Right atrium auricular region (tissue), 2 donors: Measurements from ENCODE around the gene ZCCHC13. TPM values are rescaled to one million over a fixed set of nuclear protein-coding genes. Genes with fewer than 3 reads are reported as not detected.
"Not testable (repeated sequence)": the region's sequence is repeated elsewhere in the genome, so short reads cannot be mapped to it uniquely, and the experiment has no call there.

Source experiments
- DNase-seq: peaks from one replicate; pipeline ENCODE4 v3.0.0-alpha.2; 2019; ENCODE audit warnings: low spot score
- H3K27ac ChIP-seq, 2 donors: fragments of 200-600 bp; sonication (generic); 1 replicate in 1 of 2; 2 replicates in 1 of 2; pipeline ENCODE4 v1.5.1; 2016 to 2019
- H3K27me3 ChIP-seq, 2 donors: fragments of 200-600 bp; sonication (generic); one replicate each; pipeline versions ENCODE4 v1.5.1 to v1.6.0; 2017 to 2019
- H3K36me3 ChIP-seq: fragments of 200-600 bp; sonication (generic); one replicate; pipeline ENCODE4 v1.5.1; 2016
- H3K4me1 ChIP-seq, 2 donors: fragments of 200-600 bp; sonication (generic); one replicate each; pipeline versions ENCODE4 v1.5.1 to v1.6.0; 2017 to 2019
- H3K4me3 ChIP-seq, 2 donors: fragments of 200-600 bp; sonication (generic); 1 replicate in 1 of 2; 2 replicates in 1 of 2; pipeline ENCODE4 v1.5.1; 2017 to 2019; ENCODE audit warnings: mild to moderate bottlenecking in 1 of 2, moderate library complexity in 1 of 2
- H3K9me3 ChIP-seq, 2 donors: fragments of 200-600 bp; sonication (generic); one replicate each; pipeline ENCODE4 v1.5.1; 2019
- total RNA-seq, 2 donors: library from RNA; depleted of rRNA; stranded (reverse); fragments of >200 nt; gene quantifications; one replicate each; pipeline ENCODE4 v1.1.0, GENCODE V29; 2016
- TF ChIP-seq, protein P1 (sequence below), 2 donors: fragments of 200-600 bp; sonication (generic); IDR thresholded peaks; one replicate each; pipeline ENCODE4 v1.5.1; 2019; ENCODE audit warnings: antibody characterized with exemption in 2 of 2

Gene ZCCHC13
- total RNA-seq, 2 donors from 2014 or later, result not detected

DNA sequence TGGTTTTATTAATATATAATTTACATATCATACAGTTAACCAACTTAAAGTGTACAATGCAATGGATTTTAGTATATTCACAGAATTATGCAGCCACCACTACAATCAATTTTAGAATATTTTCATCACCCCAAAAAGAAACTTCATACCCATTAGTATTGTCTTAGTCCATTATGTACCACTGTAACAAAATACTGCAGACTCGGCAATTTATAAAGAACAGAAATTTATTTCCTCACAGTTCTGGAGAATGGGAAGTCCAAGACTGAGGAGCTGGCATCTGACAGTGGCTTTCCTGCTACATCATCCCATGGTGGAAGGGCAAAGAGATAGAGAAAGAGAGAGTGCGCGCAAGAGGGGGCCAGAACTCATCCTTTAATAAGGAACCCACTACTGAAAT is 8.9 kb upstream of the ZCCHC13 start:
- no peak overlapping the region for H3K4me3 ChIP-seq
- no peaks in the 10 kb centered on the region for H3K9me3 ChIP-seq
- H3K27ac ChIP-seq, result no peak overlapping the region
- no peaks in the 10 kb centered on the region for H3K4me1 ChIP-seq
- no peaks in the 10 kb centered on the region for H3K27me3 ChIP-seq
- TF ChIP-seq, protein P1, sequence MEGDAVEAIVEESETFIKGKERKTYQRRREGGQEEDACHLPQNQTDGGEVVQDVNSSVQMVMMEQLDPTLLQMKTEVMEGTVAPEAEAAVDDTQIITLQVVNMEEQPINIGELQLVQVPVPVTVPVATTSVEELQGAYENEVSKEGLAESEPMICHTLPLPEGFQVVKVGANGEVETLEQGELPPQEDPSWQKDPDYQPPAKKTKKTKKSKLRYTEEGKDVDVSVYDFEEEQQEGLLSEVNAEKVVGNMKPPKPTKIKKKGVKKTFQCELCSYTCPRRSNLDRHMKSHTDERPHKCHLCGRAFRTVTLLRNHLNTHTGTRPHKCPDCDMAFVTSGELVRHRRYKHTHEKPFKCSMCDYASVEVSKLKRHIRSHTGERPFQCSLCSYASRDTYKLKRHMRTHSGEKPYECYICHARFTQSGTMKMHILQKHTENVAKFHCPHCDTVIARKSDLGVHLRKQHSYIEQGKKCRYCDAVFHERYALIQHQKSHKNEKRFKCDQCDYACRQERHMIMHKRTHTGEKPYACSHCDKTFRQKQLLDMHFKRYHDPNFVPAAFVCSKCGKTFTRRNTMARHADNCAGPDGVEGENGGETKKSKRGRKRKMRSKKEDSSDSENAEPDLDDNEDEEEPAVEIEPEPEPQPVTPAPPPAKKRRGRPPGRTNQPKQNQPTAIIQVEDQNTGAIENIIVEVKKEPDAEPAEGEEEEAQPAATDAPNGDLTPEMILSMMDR (IDR thresholded peaks at IDR 0.05), result no peak
- DNase-seq, result no peak
- H3K36me3 ChIP-seq, result no peaks in the 10 kb centered on the region

DNA sequence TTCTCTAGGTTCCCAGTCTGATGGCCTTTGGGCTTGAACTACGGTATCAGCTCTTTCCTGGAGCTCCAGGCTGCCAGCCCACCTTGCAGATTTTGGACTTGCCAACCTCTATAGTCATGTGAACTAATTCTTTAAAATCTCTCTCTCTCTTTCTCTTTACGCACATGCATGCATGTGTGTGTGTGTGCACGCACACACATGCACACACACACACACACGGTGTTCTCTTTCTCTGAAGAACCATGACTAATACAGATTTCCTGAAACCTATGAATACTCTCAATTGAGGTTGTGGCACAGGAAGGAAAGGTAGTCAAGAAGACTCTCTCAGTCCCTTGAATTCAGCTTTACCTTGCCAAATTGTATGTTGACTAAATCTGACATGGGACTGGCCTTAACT is 6.2 kb upstream of the ZCCHC13 start:
- H3K36me3 ChIP-seq, result no peaks in the 10 kb centered on the region

DNA sequence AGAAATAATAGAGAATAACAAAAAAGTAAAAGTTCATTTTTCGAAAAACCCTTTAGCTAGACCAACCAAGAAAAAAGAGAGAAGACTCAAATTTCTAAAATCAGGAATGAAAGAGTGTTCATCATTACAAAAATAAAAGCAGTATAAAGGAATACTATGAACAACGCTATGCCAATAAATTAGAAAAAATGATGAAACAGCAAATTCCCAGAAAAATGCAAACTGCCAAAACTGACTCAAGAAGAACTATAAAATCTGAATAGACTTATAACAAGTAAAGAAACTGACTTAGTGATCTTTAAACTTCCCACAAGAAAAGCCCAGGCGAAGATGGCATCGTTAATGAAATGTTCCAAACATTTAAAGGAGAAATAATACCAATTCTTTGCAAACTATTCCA is 3.1 kb upstream of the ZCCHC13 start:
- no peaks in the 10 kb centered on the region for H3K4me1 ChIP-seq
- no peaks in the 10 kb centered on the region for H3K36me3 ChIP-seq
- DNase-seq, result no peak
- TF ChIP-seq, protein P1 (IDR thresholded peaks at IDR 0.05), result no peak
- H3K9me3 ChIP-seq, result no peaks in the 10 kb centered on the region
- H3K4me3 ChIP-seq, result no peak overlapping the region
- H3K27me3 ChIP-seq, result no peaks in the 10 kb centered on the region
- H3K27ac ChIP-seq, result no peak overlapping the region

More for the DNA sequence above, 6.2 kb upstream of the ZCCHC13 start:
- no peaks in the 10 kb centered on the region for H3K27me3 ChIP-seq
- no peaks in the 10 kb centered on the region for H3K9me3 ChIP-seq
- H3K4me1 ChIP-seq, result no peaks in the 10 kb centered on the region
- no peak overlapping the region for H3K27ac ChIP-seq
- TF ChIP-seq, protein P1 (IDR thresholded peaks at IDR 0.05), result no peak
- DNase-seq, result no peak
- H3K4me3 ChIP-seq, result no peak overlapping the region

DNA sequence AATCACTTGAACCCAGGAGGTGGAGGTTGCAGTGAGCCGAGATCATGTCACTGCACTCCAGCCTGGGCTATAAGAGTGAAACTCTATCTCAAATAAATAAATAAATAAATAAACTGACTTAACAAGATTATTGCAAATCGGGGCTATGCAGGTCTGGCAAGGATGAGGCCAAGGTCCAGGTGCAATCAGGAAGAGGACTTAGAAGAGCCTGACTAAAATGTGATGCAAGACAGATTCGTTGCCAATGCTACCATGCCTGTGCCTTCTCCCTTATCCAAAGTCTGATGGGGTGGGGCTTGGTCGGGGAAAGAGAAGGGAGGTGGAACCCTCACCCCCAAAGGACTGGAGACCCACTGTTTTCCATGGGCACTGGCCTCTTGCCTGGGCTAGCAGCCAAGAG is 14.7 kb downstream of the ZCCHC13 start:
- Histone ChIP-seq H3K36me3 (no peaks in the 10 kb centered on the region), H3K9me3 (no peaks in the 10 kb centered on the region), H3K27ac (no peak overlapping the region), H3K27me3 (no peaks in the 10 kb centered on the region), H3K4me3 (no peak overlapping the region), H3K4me1 (no peaks in the 10 kb centered on the region)
- no peak for DNase-seq
- TF ChIP-seq, protein P1 (IDR thresholded peaks at IDR 0.05), result no peak

DNA sequence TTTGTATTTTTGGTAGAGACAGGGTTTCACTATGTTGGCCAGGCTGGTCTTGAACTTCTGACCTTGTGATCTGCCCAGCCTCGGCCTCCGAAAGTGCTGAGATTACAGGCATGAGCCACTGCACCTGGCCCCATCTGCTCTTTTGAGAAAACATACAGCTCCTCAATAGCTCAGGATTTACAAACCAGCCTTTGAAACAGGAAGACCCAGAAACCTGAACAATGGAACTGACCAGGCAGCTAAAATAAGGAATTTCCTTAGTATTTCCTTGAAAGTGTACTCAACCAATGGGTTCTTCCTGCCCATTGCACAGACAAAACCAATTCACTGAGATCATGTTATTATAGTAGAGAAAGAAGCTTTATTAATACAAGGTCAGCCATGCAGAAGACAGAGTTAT is 15.3 kb downstream of the ZCCHC13 start:
- not testable (repeated sequence) for H3K27me3 ChIP-seq, H3K36me3 ChIP-seq, H3K4me1 ChIP-seq, H3K27ac ChIP-seq, DNase-seq, H3K9me3 ChIP-seq, H3K4me3 ChIP-seq

DNA sequence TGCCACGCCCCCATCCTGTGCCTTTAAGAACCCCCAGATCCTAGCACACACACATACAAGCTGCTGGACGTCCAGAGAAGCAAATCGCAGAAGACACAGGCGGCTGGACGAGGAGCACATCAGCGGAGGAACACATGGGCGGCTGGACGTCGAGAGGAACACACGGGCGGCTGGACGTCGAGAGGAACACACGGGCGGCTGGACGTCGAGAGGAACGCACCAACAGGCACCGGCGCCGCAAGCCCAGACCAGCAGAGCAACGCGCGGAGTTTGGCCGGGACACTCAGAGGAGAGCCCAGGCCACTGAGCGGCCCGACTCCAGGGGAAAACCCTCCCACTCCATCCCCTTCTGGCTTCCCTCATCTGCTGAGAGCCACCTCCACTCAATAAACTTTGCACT is 17.2 kb downstream of the ZCCHC13 start:
- H3K36me3 ChIP-seq, result no peaks in the 10 kb centered on the region
- no peaks in the 10 kb centered on the region for H3K4me1 ChIP-seq
- TF ChIP-seq, protein P1 (IDR thresholded peaks at IDR 0.05), result no peak
- no peaks in the 10 kb centered on the region for H3K27me3 ChIP-seq
- no peak overlapping the region for H3K27ac ChIP-seq
- DNase-seq, result no peak
- H3K4me3 ChIP-seq, result no peak overlapping the region
- H3K9me3 ChIP-seq, result no peaks in the 10 kb centered on the region
